ENCODE results near the gene MAP3K4.

Gene MAP3K4

GRCh38 chr6:161035182-161035980 is 43.8 kb downstream of the MAP3K4 start:
- no peak for DNase-seq (ENCODE audit: low read depth)
- H3K4me3 ChIP-seq (ENCODE audit: low read depth, low read length) = peak overlapping the region; percentile 28; the same call in 1 of the 2 replicates
- TF ChIP-seq, protein P1, sequence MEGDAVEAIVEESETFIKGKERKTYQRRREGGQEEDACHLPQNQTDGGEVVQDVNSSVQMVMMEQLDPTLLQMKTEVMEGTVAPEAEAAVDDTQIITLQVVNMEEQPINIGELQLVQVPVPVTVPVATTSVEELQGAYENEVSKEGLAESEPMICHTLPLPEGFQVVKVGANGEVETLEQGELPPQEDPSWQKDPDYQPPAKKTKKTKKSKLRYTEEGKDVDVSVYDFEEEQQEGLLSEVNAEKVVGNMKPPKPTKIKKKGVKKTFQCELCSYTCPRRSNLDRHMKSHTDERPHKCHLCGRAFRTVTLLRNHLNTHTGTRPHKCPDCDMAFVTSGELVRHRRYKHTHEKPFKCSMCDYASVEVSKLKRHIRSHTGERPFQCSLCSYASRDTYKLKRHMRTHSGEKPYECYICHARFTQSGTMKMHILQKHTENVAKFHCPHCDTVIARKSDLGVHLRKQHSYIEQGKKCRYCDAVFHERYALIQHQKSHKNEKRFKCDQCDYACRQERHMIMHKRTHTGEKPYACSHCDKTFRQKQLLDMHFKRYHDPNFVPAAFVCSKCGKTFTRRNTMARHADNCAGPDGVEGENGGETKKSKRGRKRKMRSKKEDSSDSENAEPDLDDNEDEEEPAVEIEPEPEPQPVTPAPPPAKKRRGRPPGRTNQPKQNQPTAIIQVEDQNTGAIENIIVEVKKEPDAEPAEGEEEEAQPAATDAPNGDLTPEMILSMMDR (IDR thresholded peaks at IDR 0.05; ENCODE audit: insufficient read depth, low read depth, low read length, missing control alignments) = no peak

DNA sequence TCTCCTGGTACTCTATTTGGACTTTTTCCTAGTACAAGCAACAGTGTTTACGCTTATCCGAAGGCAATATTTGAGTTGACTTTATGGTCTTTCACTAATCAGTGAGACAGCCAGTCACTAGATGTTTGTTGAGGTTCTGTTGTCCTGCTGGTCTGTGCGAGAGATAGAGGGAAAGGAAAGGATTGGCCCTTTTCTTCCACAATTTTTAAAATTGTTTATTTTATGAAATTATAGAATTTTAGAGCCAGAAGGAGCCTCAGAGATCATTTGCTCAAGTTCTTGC is 44.4 kb downstream of the MAP3K4 start:
- TF ChIP-seq, protein P1 (IDR thresholded peaks at IDR 0.05; ENCODE audit: insufficient read depth, low read depth, low read length, missing control alignments) = no peak
- no peak for DNase-seq (ENCODE audit: low read depth)
- H3K4me3 ChIP-seq (ENCODE audit: low read depth, low read length) = no peak overlapping the region

DNA sequence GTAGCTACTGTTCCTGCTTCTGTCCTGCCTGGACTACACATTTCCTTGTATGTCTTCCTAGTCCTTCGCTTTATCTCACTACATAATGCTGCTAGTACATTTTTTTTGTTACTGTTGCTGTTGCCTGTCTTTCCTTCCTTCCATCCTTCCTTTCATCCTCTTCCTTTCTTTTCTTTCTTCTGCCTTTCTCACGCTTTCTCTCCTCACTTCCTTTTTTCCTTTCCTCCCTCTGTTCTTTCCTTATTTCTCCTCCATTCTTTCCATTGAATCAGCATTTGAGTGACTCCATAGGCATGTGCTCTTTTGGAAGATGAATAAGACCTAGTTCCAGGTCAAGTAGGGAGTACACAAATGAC is 46.3 kb downstream of the MAP3K4 start:
- H3K4me3 ChIP-seq (ENCODE audit: low read depth, low read length) = no peak overlapping the region
- TF ChIP-seq, protein P1 (IDR thresholded peaks at IDR 0.05; ENCODE audit: insufficient read depth, low read depth, low read length, missing control alignments) = no peak
- no peak for DNase-seq (ENCODE audit: low read depth)

- TF ChIP-seq, protein P1 (IDR thresholded peaks at IDR 0.05; ENCODE audit: insufficient read depth, low read depth, low read length, missing control alignments) = no peak
- DNase-seq (ENCODE audit: low read depth) = peak; percentile 58
- no peak overlapping the region for H3K4me3 ChIP-seq (ENCODE audit: low read depth, low read length)
Observed at GRCh38 chr6:161038229-161039031, 46.9 kb downstream of the MAP3K4 start.

- no peak for DNase-seq (ENCODE audit: low read depth)
- TF ChIP-seq, protein P1 (IDR thresholded peaks at IDR 0.05; ENCODE audit: insufficient read depth, low read depth, low read length, missing control alignments) = no peak
- H3K4me3 ChIP-seq (ENCODE audit: low read depth, low read length) = no peak overlapping the region
Observed at GRCh38 chr6:161041274-161041673, 49.7 kb downstream of the MAP3K4 start.

- no peak overlapping the region for H3K4me3 ChIP-seq (ENCODE audit: low read depth, low read length)
- DNase-seq (ENCODE audit: low read depth) = no peak
- TF ChIP-seq, protein P1 (IDR thresholded peaks at IDR 0.05; ENCODE audit: insufficient read depth, low read depth, low read length, missing control alignments) = no peak
Observed at GRCh38 chr6:161044335-161044734, 52.8 kb downstream of the MAP3K4 start.

Measured in GM12865 (cell line).